Tibial artery (tissue), 4 donors: ENCODE measurements around the gene PRXL2A.
A peak's percentile ranks its signal among the peaks of the same experiment; 100 is the strongest.

Source experiments
- DNase-seq, 2 donors: peaks; one replicate each; pipeline ENCODE4 v3.0.0-alpha.2; 2019
- H3K27ac ChIP-seq, 2 donors: fragments of 200-600 bp; sonication (generic) in 1 of 2; 1 replicate in 1 of 2; 2 replicates in 1 of 2; pipeline ENCODE4 v1.5.1; 2018 to 2019; ENCODE audit warnings: mild to moderate bottlenecking in 1 of 2
- H3K27me3 ChIP-seq, 2 donors: fragments of 200-600 bp; sonication (generic) in 1 of 2; one replicate each; pipeline versions ENCODE4 v1.5.1 to v1.6.0; 2016 to 2019
- H3K36me3 ChIP-seq, 3 donors: fragments of 200-600 bp; sonication (generic) in 2 of 3; one replicate each; pipeline ENCODE4 v1.5.1; 2016 to 2019; ENCODE audit warnings: mild to moderate bottlenecking in 2 of 3
- H3K4me1 ChIP-seq, 4 donors: fragments of 200-600 bp; sonication (generic) in 2 of 4; 1 replicate in 3 of 4; 2 replicates in 1 of 4; pipeline ENCODE4 v1.5.1; 2016 to 2019
- H3K4me3 ChIP-seq, 2 donors: fragments of 200-600 bp; sonication (generic) in 1 of 2; 1 replicate in 1 of 2; 2 replicates in 1 of 2; pipeline ENCODE4 v1.5.1; 2018 to 2019; ENCODE audit warnings: mild to moderate bottlenecking in 2 of 2
- H3K9me3 ChIP-seq, 3 donors: fragments of 200-600 bp; sonication (generic) in 1 of 3; one replicate each; pipeline ENCODE4 v1.5.1; 2016 to 2019
- CTCF ChIP-seq, 2 experiments: fragments of 200-600 bp in 1 of 2; fragments of 450-650 bp in 1 of 2; IDR thresholded peaks; one replicate each; pipeline ENCODE4 v1.5.1; 2017 to 2019; ENCODE audit warnings: antibody characterized with exemption in 2 of 2, mild to moderate bottlenecking in 1 of 2, moderate library complexity in 1 of 2
- intact Hi-C: fragments of 100-400 bp; cut with DNase I; formaldehyde crosslinking; loops from one replicate; pipeline ENCODE4 v1.15.0; 2023; ENCODE audit warnings: low total_unique reads

The PRXL2A gene

GRCh38 chr10:80437227-80437626 is 28.9 kb downstream of the PRXL2A start:
- Histone ChIP-seq H3K4me1 (no peaks in the 10 kb centered on the region), H3K36me3 (no peaks in the 10 kb centered on the region), H3K9me3 (no peaks in the 10 kb centered on the region), H3K4me3 (no peak overlapping the region), H3K27ac (no peak overlapping the region), H3K27me3 (no peaks in the 10 kb centered on the region)
- intact Hi-C loops, result no loop called here
- peak in 1 of 2 donors; percentile 3 for DNase-seq
- TF ChIP-seq CTCF (IDR thresholded peaks at IDR 0.05), result no peak

- no peak for TF ChIP-seq CTCF (IDR thresholded peaks at IDR 0.05)
- intact Hi-C loops, result loop anchor here (10.0 kb wide), 1 partner anchor 213 kb away; no protein-coding TSS in a partner anchor
- Histone ChIP-seq H3K9me3 (no peaks in the 10 kb centered on the region), H3K27ac (no peak overlapping the region), H3K4me1 (no peaks in the 10 kb centered on the region), H3K36me3 (no peaks in the 10 kb centered on the region), H3K27me3 (no peaks in the 10 kb centered on the region), H3K4me3 (no peak overlapping the region)
- peak in 1 of 2 donors; percentile 47 for DNase-seq
These were observed 33.5 kb downstream of the PRXL2A start for GRCh38 chr10:80441831-80442230.

- intact Hi-C loops, result loop anchor here (10.0 kb wide), 1 partner anchor 212 kb away; no protein-coding TSS in a partner anchor
- H3K27ac ChIP-seq, result no peak overlapping the region
These were observed 34.5 kb downstream of the PRXL2A start for GRCh38 chr10:80442879-80443278.

DNA sequence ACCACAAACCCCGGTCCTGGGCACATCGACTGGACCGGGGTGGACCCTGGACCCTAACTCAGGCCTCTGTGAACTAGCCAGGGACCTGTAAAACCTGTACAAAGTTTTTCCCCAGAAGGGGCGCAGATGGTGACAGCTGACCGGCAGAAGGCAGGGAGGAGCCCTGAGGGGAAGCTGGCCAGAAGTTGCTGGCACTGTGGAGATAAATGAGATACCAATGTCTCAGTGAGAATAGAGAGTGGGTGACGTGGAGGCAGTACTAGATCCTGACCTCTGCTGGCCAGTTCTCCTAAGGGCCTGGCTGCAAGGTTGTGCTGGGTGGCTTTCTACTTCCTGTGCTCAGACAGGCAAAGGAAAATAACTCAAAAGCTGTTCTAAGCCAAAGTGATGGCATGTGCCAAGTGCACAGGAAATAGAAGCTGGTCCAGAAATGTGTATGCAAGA is 35.2 kb downstream of the PRXL2A start:
- intact Hi-C loops, result loop anchor here (10.0 kb wide), 1 partner anchor 211 kb away; no protein-coding TSS in a partner anchor
- no peaks in the 10 kb centered on the region for H3K36me3 ChIP-seq
- DNase-seq, result peak in 1 of 2 donors; percentile 51
- TF ChIP-seq CTCF (IDR thresholded peaks at IDR 0.05), result no peak
- no peak overlapping the region for H3K4me3 ChIP-seq
- no peak overlapping the region for H3K27ac ChIP-seq
- no peaks in the 10 kb centered on the region for H3K9me3 ChIP-seq
- no peaks in the 10 kb centered on the region for H3K27me3 ChIP-seq
- H3K4me1 ChIP-seq, result no peaks in the 10 kb centered on the region

More at GRCh38 chr10:80442879-80443278, 34.5 kb downstream of the PRXL2A start:
- Histone ChIP-seq H3K4me1 (no peaks in the 10 kb centered on the region), H3K4me3 (no peak overlapping the region), H3K27me3 (no peaks in the 10 kb centered on the region), H3K36me3 (no peaks in the 10 kb centered on the region), H3K9me3 (no peaks in the 10 kb centered on the region)
- DNase-seq, result peak in 1 of 2 donors; percentile 52
- no peak for TF ChIP-seq CTCF (IDR thresholded peaks at IDR 0.05)

GRCh38 chr10:80444124-80444523 is 35.8 kb downstream of the PRXL2A start:
- H3K9me3 ChIP-seq, result no peaks in the 10 kb centered on the region
- no peak overlapping the region for H3K27ac ChIP-seq
- no peaks in the 10 kb centered on the region for H3K4me1 ChIP-seq
- no peaks in the 10 kb centered on the region for H3K36me3 ChIP-seq
- TF ChIP-seq CTCF (IDR thresholded peaks at IDR 0.05), result no peak
- no peak overlapping the region for H3K4me3 ChIP-seq
- peak in 1 of 2 donors; percentile 42 for DNase-seq
- no peaks in the 10 kb centered on the region for H3K27me3 ChIP-seq
- intact Hi-C loops, result loop anchor here (2.0 to 10.0 kb wide), 2 partner anchors 61 to 211 kb away; no protein-coding TSS in a partner anchor
